Vagina (tissue), 2 donors: ENCODE data around the gene PADI2. TPM values are rescaled to one million over a fixed set of nuclear protein-coding genes. Genes with fewer than 3 reads are reported as not detected.

Experiments
- DNase-seq, 2 donors: peaks; one replicate each; pipeline ENCODE4 v3.0.0-alpha.2; 2017; ENCODE audit errors: extremely low spot score in 2 of 2
- H3K27ac ChIP-seq: fragments of 200-600 bp; sonication (generic); one replicate; pipeline ENCODE4 v1.5.1; 2019
- H3K27me3 ChIP-seq: fragments of 200-600 bp; sonication (generic); one replicate; pipeline ENCODE4 v1.5.1; 2019
- H3K36me3 ChIP-seq, 2 donors: fragments of 200-600 bp; sonication (generic); one replicate each; pipeline ENCODE4 v1.5.1; 2017 to 2019
- H3K4me1 ChIP-seq: fragments of 200-600 bp; sonication (generic); one replicate; pipeline ENCODE4 v1.5.1; 2019
- H3K4me3 ChIP-seq, 2 donors: fragments of 200-600 bp; sonication (generic); 1 replicate in 1 of 2; 2 replicates in 1 of 2; pipeline ENCODE4 v1.5.1; 2016 to 2019
- H3K9me3 ChIP-seq: fragments of 200-600 bp; sonication (generic); one replicate; pipeline ENCODE4 v1.5.1; 2019
- POLR2A ChIP-seq, 2 donors: fragments of 450-650 bp; IDR thresholded peaks; one replicate each; pipeline ENCODE4 v1.6.1; 2017; ENCODE audit warnings: antibody characterized with exemption in 2 of 2, mild to moderate bottlenecking in 2 of 2, moderate library complexity in 2 of 2
- POLR2AphosphoS5 ChIP-seq, 2 donors: sonication (generic); formaldehyde crosslinking; IDR thresholded peaks; one replicate each; pipeline ENCODE4 v1.9.0; 2017; ENCODE audit warnings: antibody characterized with exemption in 2 of 2, mild to moderate bottlenecking in 2 of 2, low read depth in 1 of 2; ENCODE audit not compliant: insufficient read depth in 1 of 2
- intact Hi-C: fragments of 100-400 bp; cut with DNase I; formaldehyde crosslinking; loops from one replicate; pipeline ENCODE4 v1.15.1; 2023
- total RNA-seq: library from RNA; depleted of rRNA; stranded (reverse); fragments of >200 nt; gene quantifications from one replicate; pipeline ENCODE4 v1.2.3, GENCODE V29; 2016

The PADI2 gene
- total RNA-seq, 1 donor from 2014 or later, result 0.98 TPM

DNA sequence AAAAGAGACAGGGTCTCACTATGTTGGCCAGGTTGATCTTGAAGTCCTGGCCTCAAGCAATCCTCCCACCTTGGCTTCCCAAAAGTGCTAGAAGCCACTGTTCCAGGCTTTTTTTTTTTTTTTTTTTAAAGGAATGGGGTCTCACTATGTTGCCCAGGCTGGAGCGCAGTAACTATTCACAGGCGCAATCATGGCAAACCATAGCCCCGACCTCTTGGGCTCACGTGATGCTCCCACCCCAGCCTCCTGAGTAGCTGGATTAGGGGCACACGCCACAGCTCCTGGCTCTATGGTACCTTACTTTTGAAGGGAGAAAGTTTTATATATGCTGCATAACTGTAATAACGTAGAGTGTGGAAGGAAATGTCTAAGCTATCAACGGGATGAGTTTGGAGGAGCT lies 101.8 kb downstream of the PADI2 start:
- intact Hi-C loops, result no loop called here

More for the DNA sequence above, 101.8 kb downstream of the PADI2 start:
- Histone ChIP-seq H3K36me3 (peaks cover 0 to 44% of the 10 kb centered on the region in 2 donors), H3K27ac (no peak overlapping the region), H3K27me3 (no peaks in the 10 kb centered on the region), H3K9me3 (no peaks in the 10 kb centered on the region), H3K4me1 (peaks cover under 1% of the 10 kb centered on the region), H3K4me3 (no peak overlapping the region)
- TF ChIP-seq POLR2A (IDR thresholded peaks at IDR 0.05), result no peak
- TF ChIP-seq POLR2AphosphoS5 (IDR thresholded peaks at IDR 0.05; ENCODE audit: insufficient read depth in 1 of 2, low read depth in 1 of 2), result no peak
- no peak for DNase-seq

Other genes with a start within 250 kb of the PADI2 start
- 19,908 TPM for gene RNU1-2, start 223.5 kb downstream of the PADI2 start, total RNA-seq
- 31.9 TPM for gene CROCC, start 197.5 kb downstream of the PADI2 start, total RNA-seq
- gene MFAP2, start 138.8 kb downstream of the PADI2 start, total RNA-seq, result 51.1 TPM
- gene ATP13A2, start 107.5 kb downstream of the PADI2 start, total RNA-seq, result 31.7 TPM
- 96.5 TPM for gene SDHB, start 65.4 kb downstream of the PADI2 start, total RNA-seq
- gene PADI1, start 85.7 kb upstream of the PADI2 start, total RNA-seq, result 46.4 TPM
- 7.1 TPM for gene PADI3, start 129.6 kb upstream of the PADI2 start, total RNA-seq
- 0.74 TPM for gene PADI4, start 188.7 kb upstream of the PADI2 start, total RNA-seq